ENCODE results near the gene RXFP3.
"Not testable (repeated sequence)": the region's sequence is repeated elsewhere in the genome, so short reads cannot be mapped to it uniquely, and the experiment has no call there.

Gene RXFP3, protein sequence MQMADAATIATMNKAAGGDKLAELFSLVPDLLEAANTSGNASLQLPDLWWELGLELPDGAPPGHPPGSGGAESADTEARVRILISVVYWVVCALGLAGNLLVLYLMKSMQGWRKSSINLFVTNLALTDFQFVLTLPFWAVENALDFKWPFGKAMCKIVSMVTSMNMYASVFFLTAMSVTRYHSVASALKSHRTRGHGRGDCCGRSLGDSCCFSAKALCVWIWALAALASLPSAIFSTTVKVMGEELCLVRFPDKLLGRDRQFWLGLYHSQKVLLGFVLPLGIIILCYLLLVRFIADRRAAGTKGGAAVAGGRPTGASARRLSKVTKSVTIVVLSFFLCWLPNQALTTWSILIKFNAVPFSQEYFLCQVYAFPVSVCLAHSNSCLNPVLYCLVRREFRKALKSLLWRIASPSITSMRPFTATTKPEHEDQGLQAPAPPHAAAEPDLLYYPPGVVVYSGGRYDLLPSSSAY

GRCh38 chr5:33936381-33937016, at the start of gene RXFP3:
Gene RXFP3 (plus strand): TSS chr5:33936386. CDS start chr5:33936741, 355 bp downstream.
- no peak for DNase-seq

GRCh38 chr5:33887268-33887667, 48.9 kb upstream of the RXFP3 start:
- no peak for DNase-seq

GRCh38 chr5:33888587-33888986, 47.6 kb upstream of the RXFP3 start:
- DNase-seq: no peak

DNA sequence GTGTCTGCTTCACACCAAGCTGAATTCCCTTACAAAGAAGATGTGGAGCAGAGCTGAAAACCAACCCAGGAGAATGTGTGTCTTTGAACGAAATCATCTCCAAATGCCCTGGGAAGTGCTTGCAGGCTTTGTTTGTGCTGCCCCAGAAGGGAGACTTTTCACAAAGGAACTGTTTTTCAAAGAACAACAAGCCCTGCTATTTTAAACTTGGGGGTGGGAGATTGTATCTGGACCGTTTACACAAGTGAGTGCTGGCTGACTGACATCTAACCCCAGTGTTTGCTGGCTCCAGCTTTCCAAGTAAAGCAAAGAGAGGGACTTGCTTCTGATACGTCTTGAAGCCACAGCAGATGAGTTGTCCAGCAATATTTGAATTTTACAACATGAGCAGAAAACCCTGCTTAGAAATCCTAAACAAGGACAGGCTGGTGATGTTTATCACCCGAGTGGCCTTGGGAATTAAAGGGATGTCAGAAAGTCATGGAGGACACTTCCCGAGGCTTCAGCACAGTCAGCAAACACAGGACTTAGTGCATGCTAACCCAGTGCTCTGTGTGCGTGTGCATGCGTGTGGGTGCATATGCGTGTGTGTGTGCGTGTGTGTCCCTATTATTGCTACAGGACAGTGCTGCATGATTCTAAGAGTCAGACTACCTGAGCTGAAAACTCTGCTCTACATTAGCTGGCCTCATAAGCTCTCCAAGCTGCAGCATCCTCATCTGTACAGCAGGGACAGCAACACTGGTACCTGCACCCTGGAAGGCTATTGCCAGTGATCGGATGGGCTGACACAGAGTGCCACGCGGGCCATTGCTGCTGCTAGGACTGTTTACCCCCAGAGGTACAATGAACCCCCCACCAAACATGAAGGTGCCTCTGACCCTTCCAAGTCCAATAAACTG, 45.8 kb upstream of the RXFP3 start:
- no peak for DNase-seq

GRCh38 chr5:33891446-33891787, 44.8 kb upstream of the RXFP3 start:
- no peak for DNase-seq

DNA sequence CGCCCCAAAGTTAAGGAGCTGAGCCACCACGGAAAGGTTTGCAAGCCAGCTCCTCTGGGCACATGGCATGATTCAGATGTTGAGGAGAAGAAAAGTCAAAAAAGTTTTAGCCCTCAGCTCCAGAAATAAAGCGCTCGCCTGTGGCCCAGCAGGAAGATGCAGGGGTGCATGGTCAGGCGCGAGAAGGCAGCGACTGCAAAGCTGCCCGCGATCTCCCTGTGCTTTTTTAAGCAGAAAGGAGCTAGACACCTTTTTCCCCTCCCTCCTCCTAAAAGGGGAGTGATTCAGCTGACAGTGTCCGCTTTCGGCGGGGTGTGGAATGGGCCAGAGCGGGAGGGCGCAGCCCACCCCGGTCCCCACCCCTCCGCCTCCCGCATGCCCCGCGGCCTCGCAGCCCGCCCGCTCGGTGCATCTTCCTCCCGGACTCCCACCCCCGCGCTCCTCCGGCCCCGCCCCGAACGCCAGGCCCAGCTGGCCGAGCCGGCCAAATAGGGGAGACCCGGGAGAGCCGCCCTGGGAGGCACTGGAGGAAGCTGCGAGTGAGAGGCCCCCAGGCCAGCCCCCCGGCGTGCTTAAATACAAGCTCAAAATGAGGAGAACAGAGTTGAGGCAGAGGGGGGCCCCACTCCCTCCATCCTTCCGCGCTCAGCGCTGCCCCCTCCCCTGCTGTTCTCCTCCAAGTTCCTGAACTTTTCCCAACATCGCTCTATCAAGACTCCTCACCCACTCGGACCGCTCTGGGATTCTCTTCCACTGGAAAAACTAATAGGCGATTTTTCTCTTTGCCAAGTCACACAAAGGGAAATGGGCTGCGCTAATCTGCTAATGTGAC, 44.2 kb upstream of the RXFP3 start, which contains the start of gene ADAMTS12:
Gene ADAMTS12 (minus strand): TSS at position 203 of the 832 bp plus-strand sequence. CDS start 134 bp downstream, at position 69.
- no peak for DNase-seq

GRCh38 chr5:33892620-33893137, 43.5 kb upstream of the RXFP3 start:
- DNase-seq: no peak

DNA sequence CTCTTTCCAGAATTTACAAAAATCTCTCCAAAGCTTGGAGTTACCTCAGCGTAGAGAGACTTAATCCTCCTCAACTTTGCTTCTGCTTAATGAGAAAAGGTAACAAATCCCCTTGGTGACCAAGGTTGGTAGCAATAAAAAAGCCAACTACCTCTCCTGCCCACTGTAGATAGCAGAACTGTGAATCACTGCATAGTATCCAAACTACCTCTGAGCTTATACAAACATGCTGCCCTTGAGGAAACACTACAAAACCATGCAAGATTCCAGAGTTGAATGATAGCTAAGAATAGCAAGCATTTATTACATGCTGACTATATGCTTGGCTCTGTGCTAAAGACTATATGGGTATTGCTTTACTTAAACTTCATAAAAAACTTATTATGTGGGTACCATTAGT, 41.6 kb upstream of the RXFP3 start:
- no peak for DNase-seq

GRCh38 chr5:33901156-33901555, 35.0 kb upstream of the RXFP3 start:
- DNase-seq: no peak

- DNase-seq: no peak
Observed at GRCh38 chr5:33903118-33903517, 33.1 kb upstream of the RXFP3 start.

- no peak for DNase-seq
Observed at GRCh38 chr5:33905381-33905780, 30.8 kb upstream of the RXFP3 start.

- not testable (repeated sequence) for DNase-seq
Observed at GRCh38 chr5:33906248-33906647, 29.9 kb upstream of the RXFP3 start.

- not testable (repeated sequence) for DNase-seq
Observed at GRCh38 chr5:33914844-33915243, 21.3 kb upstream of the RXFP3 start.

GRCh38 chr5:33921002-33921401, 15.2 kb upstream of the RXFP3 start:
- no peak for DNase-seq

DNA sequence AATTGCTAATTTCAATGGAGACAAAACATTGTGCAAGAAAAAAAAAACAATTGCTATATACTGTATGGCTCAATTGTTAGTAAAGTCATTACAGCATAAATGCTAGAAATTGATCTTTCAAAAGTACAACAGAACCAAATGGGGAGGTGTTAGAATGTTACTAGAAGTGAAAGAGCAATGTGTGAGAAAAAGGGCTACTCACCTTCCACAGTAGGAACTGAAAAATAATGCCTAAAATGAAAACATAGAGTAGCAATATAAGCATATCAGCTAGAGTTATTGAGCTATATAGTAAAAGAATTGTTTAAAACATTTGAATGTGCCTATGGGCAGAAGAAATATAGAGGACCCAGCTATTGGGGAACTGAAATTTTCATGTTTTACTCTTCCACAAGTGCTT, 10.9 kb upstream of the RXFP3 start:
- DNase-seq: no peak

DNA sequence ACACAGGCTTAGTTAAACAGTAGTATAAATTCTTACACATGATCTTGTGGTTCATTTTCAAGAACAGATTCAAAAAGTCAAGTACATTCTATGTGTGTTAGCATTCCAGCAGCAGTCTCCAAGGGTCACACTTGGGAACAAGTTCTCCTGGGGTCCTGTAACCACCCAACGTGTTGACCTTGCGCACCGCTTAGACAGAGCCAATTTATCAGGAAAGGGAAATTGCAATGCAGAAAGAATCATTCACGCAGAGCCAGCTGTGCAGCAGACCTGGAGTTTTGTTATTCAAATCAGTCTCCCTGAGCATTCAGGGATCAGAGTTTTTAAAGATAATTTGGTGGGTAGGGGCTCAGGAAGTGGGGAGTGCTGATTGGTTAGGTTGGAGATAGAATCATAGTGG, 8.5 kb upstream of the RXFP3 start:
- no peak for DNase-seq

DNA sequence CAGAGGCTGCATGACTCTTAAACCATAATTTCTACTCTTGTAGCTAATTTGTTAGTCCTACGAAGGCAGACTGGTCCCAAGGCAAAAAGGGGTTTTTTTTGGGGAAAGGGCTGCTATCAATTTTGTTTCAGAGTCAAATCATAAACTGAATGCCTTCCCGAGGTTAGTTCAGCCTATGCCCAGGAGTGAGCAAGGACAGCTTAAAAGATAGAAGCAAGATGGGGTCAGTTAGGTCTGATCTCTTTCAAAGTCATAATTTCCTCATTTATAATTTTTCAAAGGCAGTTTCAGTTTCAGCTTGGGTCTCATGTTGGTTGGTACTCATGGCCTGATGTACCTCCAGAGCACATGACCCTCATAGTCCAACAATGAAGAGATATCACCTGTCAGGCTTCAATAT, 7.9 kb upstream of the RXFP3 start:
- DNase-seq: no peak

DNA sequence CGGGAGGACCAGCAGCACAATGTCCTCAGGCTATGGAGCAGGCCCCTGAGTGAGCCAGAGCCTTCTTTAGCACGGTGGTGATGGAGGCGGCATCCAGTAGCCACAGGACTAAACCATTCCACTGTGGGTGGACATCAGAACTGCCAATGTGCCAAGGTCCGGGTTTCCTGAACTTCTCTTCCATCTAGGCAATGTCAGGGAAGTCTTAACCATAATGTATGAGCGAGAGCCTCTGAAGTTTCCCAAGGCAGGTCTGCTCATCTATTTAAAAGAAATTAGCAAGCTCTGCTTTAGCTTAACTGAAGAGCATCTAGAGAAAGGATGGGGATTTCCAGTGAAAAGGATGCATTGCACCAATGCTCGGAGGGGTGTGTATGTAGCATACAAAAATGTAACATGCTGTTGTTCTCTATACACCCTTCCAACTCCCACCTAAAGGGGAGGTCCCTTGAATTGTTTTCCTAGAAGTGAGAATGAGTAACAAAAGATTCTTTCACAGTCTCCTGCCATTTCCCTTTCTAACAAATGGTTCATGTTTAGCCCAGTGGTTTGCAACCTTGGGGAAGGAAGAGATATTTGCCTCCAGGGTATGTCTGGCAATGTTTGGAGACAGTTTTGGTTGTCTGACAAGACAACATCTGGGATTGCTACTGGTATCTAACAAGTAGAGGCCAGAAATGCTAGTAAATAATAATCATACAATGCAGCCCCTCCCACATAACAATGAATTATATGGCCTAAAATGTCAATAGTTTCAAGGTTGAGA, 6.1 kb upstream of the RXFP3 start:
- DNase-seq: no peak

DNA sequence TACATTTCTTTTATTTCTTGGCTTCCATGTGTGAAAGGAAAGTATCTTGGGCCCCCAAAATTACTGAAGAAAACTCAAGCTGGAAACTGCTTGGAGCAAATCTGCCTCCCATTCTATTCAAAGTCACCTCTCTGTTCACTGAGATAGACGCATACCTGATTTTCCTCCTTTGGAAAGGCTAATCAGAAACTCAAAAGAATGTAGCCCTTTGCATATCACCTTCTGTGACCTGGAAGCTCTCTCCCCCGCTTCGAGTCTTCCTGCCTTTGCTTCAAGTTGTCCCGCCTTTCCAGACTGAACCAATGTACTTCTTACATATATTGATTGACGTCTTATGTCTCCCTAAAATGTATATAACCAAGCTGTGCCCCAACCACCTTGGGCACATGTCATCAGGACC, 5.0 kb upstream of the RXFP3 start:
- DNase-seq: no peak

GRCh38 chr5:33933723-33934169, 2.4 kb upstream of the RXFP3 start:
- no peak for DNase-seq

DNA sequence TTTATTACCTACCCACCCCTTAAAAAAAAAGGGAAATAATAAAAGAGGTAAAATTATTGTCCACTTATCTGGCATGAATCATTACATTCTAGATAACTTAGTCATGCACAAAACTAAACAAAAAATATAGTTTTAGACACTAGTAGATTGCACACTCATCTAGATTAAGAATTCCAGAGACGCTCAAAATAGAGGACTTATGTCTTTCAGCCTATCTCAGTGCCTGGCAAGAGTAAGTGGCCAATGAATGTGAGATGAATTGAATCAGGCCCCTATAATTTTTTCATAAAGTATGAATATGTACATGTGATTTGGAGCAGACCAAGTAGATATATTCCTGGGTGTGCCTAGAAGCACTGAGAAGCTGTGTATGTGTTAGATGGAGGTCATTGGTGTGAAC, 2.0 kb upstream of the RXFP3 start:
- no peak for DNase-seq
